GM12891 (cell line): ENCODE measurements around the gene NALCN.

Source experiments
- POLR2A ChIP-seq: IDR thresholded peaks from 2 replicates; pipeline ENCODE4 v1.6.1; 2011; ENCODE audit warnings: low read depth, low read length, control low read depth
- POLR2AphosphoS5 ChIP-seq: IDR thresholded peaks from 2 replicates; pipeline ENCODE4 v1.6.1; 2011; ENCODE audit warnings: low read depth, low read length, control low read depth
- SPI1 ChIP-seq: IDR thresholded peaks from 2 replicates; pipeline ENCODE4 v1.6.1; 2011; ENCODE audit warnings: low read depth, low read length, control low read depth
- TAF1 ChIP-seq: IDR thresholded peaks from 2 replicates; pipeline ENCODE4 v1.6.1; 2011; ENCODE audit warnings: low read depth, low read length, control low read depth

DNA sequence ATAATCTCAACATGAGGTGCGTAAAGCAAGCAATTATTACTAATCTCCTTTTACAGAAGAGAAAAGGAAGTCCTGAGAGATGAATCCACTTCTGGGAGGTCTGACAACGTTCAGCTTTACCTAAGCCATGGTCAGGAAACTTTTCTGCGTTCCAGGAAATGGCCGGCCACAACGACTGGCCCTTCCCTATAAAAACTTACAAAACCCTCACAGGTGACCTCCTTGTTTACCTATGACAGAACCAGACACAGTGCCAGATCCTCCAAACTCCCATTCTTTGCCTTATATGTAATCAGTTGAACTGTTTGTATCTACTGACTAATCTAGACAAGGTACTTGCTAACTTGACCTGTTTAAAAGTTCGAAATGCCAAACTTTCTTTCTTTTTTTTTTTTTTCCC is 390.0 kb downstream of the NALCN start:
- no peak for TF ChIP-seq POLR2AphosphoS5
- TF ChIP-seq POLR2A = no peak
- no peak for TF ChIP-seq TAF1
- TF ChIP-seq SPI1 = no peak
